OCI-M2 (cell line): ENCODE results near the gene SNPH.

ENCODE experiments used
- DNase-seq: peaks from one replicate; lab custom pipeline; 2025; ENCODE audit not compliant: unreplicated experiment; lab: John Stamatoyannopoulos, UW

Gene SNPH

GRCh38 chr20:1263853-1264252, 2.2 kb upstream of the SNPH start:
- no peak for DNase-seq

- no peak for DNase-seq
These were observed 1.4 kb upstream of the SNPH start for GRCh38 chr20:1264727-1265126.

- DNase-seq = no peak
These were observed 723 bp upstream of the SNPH start for GRCh38 chr20:1265226-1265915.

DNA sequence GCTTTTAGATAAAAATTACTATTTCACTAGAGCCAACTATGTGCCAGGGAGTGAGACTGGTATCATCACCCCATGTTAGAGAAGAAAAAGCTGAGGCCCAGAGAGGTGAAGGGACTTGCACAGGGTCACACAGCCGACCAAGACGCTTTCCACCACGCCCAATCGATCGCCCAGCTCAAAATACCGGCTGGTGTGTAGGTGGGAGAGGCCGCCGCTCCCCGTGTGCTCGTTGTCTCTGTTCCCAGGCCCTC, 253 bp upstream of the SNPH start:
- no peak for DNase-seq

DNA sequence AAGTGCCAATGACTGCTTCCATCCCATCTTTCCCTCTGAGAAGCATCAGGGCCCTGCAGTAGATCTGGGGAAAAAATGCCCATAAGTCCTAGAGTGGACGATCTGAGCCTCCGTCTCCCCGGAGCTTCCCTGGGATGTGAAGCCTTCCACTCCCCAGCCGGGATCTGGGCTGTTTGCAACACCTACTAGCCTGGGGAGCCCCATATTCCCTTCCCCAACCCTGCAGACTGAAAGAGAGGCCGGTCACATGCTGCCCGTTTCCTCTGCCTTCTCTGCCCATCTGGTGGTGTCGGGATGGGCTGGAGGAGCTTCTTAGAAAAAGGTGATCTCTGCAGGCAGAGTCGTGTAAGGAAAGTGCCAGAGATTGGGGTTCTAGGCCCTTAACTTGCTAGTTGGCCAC, 1.1 kb downstream of the SNPH start:
- DNase-seq = no peak

DNA sequence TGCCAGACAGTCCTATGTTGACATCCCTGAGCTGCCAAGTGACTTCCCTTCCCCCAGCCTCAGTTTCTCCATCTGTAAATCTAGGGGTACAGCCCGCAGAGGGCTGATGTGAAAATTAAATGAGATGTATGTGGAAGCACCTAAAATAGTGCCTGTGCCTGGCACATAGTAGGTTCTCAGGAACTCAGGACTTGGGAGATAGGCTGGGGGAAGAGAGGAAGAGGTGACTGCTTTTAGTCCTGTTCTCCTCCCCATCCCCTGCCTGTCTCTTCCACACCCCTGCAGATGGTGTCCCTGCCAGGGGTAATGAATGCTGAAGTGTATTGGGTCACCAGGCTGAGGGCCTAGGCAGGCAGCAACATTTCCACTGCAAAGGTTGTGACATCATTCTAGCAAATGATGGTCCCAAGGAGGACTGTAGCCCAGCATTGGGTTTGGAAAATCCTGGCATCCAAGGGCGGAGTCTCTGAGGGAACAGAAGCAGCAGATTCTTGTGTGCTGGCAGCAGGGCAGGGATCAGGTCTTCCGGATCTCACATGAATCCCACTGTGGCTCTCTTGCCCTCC, 1.8 kb downstream of the SNPH start:
- no peak for DNase-seq

DNA sequence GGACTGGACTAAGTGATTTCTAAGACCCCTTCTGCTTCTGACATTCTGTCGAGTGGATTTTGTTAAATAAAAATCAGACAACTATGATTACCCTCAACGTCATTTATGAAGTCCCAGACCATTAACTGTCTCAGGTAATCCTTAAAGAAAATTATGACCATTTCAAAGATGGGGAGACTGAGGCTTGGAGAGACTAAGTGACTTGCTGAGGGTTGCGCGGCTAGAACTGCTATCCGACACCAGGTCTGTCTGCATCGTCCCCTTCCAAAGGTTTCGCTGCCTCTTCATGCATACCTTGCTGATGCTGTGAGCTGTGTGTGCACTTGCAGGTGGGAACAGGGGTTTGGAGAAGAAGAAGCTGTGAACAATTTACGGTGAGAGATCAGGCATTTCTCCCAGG, 3.1 kb downstream of the SNPH start:
- DNase-seq = no peak

DNA sequence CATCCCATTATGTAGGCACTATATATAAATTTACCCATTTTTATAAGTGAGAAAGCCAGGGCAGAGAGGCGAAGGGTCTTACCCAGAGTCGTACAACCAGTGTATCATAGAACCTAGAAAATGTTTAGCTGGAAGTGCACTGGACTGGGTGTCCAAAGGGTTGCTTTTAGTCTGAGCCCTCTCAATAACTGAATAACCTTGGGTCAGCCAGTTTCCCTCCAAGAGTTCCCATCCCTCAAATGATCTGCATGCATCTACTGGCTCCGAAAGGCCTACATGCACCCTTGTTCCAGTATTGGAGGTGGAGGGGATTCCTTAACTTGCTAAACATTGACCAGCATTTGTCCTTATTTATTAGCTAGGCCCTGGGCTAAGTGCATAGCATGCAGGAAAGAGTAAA, 3.8 kb downstream of the SNPH start:
- DNase-seq = no peak

DNA sequence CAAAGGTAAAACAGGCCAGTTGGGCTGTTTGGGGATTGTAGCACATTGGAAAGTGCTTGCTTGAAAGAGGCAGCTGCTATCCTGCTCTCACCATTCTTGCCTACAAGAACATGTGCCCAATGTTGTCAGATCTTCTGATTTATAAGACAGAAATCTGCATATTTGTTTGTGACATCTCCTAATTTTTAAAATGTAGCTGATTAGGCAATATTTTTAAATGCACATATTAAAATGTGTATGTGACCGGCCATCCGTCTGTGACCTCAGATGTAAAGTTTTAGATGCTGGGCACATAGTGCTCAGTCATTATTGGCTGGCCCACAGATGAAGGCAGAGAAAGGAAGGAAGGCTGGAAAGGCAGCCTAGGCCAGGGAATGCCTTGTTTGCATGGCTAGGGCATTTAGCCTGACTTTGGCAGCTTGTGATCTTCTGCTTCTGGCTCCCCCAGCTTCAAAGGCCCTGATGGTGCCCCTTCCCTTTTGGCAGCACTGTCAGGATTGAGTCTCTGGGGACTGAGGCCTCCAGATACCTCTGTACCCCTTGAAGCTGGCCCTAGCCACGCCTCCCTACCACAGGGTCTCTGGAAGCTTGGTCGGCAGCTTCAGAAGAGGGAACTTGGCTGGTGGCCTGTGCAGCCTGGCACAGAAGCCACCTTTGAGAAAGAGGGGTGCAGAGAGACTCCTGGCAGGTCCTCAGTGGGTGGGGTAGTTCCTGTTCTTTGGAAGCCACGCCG, 6.4 kb downstream of the SNPH start:
- no peak for DNase-seq

GRCh38 chr20:1273366-1273765, 7.3 kb downstream of the SNPH start:
- DNase-seq = no peak

- no peak for DNase-seq
These were observed 8.6 kb downstream of the SNPH start for GRCh38 chr20:1274485-1275311.

- no peak for DNase-seq
These were observed 9.8 kb downstream of the SNPH start for GRCh38 chr20:1275919-1276318.

GRCh38 chr20:1277529-1278322, 11.6 kb downstream of the SNPH start:
- DNase-seq = no peak

DNA sequence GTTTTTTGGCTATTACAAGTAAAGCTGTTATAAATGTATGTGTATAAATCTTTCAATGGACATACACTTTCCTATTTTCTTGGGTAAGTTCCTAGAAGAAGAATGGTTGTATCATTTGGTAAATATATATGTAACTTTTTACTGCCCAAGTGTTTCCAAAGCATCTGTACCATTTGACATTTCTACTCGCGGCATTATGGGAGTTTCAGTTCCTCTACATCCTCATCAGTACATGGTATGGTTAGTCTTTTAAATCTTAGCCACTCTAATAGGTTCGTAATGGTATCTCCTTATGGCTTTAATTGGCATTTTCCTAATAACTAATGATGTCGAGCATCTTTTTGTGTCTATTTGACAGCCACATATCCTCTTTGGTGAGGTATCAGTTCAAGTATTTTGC, 12.9 kb downstream of the SNPH start:
- no peak for DNase-seq

GRCh38 chr20:1280195-1281102, 14.4 kb downstream of the SNPH start:
- DNase-seq = no peak

DNA sequence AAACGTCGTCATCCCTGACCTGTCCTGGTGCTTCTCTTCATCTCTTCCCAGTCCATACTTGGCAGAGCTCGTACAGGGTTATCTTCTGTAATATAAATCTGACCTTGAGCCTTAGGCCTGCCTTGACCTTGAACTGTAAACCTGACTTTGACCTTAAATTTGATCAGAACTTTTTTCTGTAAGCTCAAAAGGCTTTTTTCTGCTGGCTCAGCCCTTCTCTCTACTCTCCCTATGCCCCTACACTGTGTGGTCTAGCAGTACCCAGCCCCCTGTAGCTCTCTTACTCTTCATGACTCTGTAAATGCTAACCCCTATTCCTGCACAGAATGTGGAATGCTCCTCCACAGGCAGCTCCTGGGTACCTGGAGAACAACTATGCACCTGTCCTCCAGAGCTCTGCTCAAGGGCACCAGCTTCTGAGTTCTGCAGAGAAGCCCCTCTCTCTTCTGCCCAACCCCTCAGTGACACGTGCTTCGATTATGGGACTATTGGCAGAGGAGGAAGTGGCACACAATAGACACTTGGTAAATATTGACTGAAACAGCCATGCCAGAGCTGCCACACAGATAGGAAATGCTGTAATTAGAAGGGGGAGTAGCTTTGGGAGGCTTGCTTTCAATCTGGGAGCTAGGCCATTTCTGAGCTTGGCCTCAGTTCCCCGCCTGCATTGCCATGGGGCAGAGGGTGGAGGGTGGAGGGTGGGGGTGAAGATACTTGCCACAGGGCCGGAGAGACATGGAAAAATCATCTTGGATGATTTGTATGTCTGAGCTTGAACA, 15.4 kb downstream of the SNPH start:
- no peak for DNase-seq

DNA sequence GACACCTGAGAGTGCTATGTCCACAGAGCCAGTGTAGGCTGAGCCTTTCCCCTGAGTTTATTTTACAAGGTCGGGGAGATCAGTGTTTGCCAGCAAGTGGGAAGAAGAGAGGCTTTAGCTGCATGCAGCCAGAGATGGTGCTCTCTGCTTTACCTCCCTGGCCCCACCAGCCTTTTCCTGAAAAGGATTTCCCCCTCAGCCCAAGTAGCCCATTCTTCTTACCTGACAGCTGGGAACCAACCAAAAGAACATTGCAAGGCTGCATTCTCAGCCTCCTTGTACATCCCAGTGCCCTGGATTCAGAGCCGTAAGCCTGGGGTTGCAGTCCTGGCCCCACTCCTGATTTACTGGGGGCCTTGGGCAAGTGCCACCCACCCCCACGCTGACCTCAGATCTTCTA, 16.9 kb downstream of the SNPH start:
- no peak for DNase-seq

DNA sequence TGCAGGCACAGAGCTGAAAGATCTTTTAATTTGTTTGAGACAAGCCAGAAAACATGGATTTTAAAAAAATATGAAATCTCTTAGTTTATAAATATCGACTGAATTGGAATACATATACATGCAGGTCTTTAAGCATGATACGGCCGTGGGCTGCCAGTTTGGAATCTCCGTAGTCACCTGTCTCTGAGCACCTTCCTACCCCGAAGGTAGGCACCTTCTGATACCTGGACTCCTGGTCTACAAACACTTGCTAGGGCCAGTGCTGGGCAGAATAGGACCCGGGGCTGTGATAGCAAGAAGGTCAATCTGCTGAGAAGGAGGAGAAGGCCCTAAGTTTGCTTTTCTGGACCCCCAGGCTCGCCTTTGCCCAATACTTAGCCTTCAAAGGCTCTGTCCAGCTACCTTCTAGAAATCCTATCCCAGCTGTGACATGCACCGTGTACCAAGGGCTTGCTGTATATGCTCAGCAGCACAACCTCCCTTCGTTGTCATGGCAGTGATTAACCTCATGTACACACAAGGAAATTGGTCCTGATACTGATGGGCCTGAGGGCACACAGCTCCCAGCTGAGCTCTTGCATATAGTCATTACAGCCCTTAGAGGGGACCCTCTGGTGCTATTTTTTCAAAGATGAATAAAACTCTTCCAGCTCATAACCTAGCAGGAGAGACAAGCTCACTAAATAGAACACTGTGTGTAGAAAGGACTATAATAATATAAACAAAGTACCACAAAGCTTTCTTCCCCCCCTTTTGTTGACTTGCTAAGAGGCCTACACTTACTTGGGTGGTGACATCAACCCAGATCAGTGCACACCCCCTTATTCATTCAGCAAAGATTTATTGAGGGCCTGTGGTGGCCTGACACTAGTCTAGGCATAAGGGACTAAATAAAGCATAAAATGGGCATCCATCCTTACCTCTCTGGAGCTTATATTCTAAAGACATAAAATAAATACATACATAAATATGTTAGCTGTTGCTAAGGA, 17.7 kb downstream of the SNPH start:
- DNase-seq = no peak
